ENCODE results near the gene ZNF629.

ZNF629 gene

DNA sequence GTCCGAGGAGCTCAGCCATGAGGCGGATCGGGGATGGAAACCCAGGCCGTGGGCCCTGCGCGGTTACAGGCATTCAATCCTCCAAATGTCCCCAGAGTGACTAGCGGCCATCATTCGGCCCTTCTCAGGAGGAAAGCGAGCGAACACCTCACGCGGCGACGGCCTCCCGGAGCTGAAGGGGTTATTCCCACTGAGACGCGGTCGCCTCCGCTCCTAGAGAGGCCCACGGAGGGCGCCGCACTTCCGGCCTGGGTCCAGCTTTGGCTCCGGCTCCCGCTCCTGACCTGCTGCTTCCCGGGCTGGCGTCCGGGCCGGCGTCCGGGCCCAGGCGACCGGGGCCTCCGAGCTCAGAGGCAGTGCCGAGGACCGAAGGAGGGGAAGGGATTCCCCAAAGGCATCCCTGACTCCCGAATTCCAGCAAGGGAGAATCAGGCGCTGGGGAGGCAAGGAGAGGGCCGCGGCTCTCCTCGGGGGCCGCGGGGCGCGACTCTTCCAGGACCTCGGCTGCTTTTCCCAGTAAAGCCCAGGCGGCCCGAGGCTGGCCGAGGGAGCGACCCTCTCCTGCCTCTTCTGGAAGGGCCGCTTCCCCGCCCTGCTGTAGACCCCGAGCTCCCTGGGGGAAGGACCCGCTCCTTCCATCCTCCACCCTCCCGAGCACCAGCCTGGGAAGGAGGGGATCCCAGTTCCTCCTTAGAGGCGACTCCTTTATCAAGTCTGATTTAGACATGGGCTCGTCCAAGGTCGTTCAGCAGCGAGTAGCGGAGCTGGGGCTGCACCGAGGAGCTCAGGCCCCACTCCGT is 18.6 kb upstream of the ZNF629 start:
- peak overlapping the region; percentile 78 for H3K4me3 Mint-ChIP-seq
- peak; percentile 70 for ATAC-seq (replicated peaks; ENCODE audit: extremely low read depth, poor library complexity, severe bottlenecking)
- H3K27me3 Mint-ChIP-seq: peaks cover 11% of the 10 kb centered on the region
- no peak for DNase-seq (ENCODE audit: low spot score in 2 of 2)
- H3K36me3 Mint-ChIP-seq (ENCODE audit: insufficient read depth): no peaks in the 10 kb centered on the region
- H3K4me1 Mint-ChIP-seq: peaks cover 16% of the 10 kb centered on the region
- H3K27ac Mint-ChIP-seq (ENCODE audit: low read depth): peak overlapping the region; percentile 77
- no peaks in the 10 kb centered on the region for H3K9me3 Mint-ChIP-seq

DNA sequence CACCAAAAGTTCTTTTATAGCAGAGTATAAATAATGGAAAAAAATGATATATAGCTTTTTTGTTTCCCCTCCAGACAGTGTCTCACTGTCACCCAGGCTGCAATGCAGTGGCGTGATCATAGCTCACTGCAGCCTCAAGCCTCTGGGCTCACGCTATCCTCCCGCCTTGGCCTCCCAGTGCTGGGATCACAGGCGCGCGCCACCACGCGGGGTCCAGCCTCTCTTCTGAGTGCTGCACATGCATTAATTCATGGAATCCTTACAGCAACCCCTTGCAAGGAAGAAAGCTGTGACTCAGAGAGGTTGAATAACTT is 18.0 kb upstream of the ZNF629 start:
- Mint-ChIP-seq H3K4me3 (peak overlapping the region; percentile 78), H3K27ac (ENCODE audit: low read depth) (no peak overlapping the region), H3K36me3 (ENCODE audit: insufficient read depth) (no peaks in the 10 kb centered on the region), H3K4me1 (peaks cover 16% of the 10 kb centered on the region), H3K27me3 (peaks cover 11% of the 10 kb centered on the region), H3K9me3 (no peaks in the 10 kb centered on the region)
- ATAC-seq (replicated peaks; ENCODE audit: extremely low read depth, poor library complexity, severe bottlenecking) (no peak), DNase-seq (ENCODE audit: low spot score in 2 of 2) (no peak)

DNA sequence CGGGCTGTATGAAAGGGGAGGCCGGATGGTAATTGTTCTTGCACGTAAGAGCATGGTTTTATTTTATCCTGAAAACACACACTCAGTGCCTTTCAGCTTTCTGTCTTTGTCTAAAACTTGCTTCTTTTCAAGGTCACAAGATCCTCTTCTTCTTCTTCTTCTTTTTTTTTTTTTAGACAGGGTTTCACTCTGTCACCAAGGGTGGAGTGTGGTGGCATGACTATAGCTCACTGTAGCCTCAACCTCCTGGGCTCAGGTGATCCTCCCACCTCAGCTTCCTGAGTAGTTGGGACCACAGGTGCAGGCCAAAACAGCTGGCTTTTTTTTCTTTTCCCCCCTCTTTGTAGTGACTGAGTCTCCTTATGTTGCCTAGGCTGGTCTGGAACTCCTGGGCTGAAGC is 15.9 kb upstream of the ZNF629 start:
- ATAC-seq (replicated peaks; ENCODE audit: extremely low read depth, poor library complexity, severe bottlenecking) (no peak), DNase-seq (ENCODE audit: low spot score in 2 of 2) (no peak)
- Mint-ChIP-seq H3K27ac (ENCODE audit: low read depth) (no peak overlapping the region), H3K9me3 (no peaks in the 10 kb centered on the region), H3K4me1 (peaks cover 16% of the 10 kb centered on the region), H3K27me3 (peaks cover 11% of the 10 kb centered on the region), H3K4me3 (no peak overlapping the region), H3K36me3 (ENCODE audit: insufficient read depth) (no peaks in the 10 kb centered on the region)

DNA sequence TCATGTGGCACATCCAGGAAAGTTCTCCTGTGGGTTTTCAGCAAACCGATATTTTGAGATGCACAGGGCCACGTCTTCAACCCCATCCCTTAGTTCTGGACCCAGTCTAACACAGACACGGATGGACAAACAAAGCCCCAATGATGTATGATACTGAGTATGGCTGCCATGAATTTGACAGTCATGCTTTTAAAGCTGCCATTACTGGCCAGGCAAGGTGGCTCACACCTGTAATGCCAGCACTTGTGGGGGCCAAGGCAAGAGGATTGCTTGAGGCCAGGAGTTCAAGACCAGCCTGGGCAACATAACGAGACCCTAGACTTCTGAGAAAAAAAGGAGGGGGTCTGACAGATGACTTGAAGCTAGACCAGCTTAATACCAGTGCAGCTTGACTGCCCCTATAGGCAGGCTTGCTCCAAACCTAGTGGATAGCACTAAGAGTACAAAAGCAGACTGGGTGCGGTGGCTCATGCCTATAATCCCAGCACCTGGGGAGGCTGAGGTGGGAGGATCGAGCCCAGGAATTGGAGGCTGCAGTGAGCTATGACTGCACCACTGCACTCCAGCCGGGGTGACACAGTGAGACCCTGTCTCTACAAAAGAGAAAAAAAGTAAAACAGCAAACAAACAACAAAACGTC is 10.8 kb upstream of the ZNF629 start:
- ATAC-seq (replicated peaks; ENCODE audit: extremely low read depth, poor library complexity, severe bottlenecking) (no peak), DNase-seq (ENCODE audit: low spot score in 2 of 2) (no peak)
- no peaks in the 10 kb centered on the region for H3K9me3 Mint-ChIP-seq
- H3K36me3 Mint-ChIP-seq (ENCODE audit: insufficient read depth): peaks cover 2% of the 10 kb centered on the region
- H3K27ac Mint-ChIP-seq (ENCODE audit: low read depth): no peak overlapping the region
- no peaks in the 10 kb centered on the region for H3K27me3 Mint-ChIP-seq
- H3K4me3 Mint-ChIP-seq: no peak overlapping the region
- H3K4me1 Mint-ChIP-seq: peaks cover 2% of the 10 kb centered on the region

DNA sequence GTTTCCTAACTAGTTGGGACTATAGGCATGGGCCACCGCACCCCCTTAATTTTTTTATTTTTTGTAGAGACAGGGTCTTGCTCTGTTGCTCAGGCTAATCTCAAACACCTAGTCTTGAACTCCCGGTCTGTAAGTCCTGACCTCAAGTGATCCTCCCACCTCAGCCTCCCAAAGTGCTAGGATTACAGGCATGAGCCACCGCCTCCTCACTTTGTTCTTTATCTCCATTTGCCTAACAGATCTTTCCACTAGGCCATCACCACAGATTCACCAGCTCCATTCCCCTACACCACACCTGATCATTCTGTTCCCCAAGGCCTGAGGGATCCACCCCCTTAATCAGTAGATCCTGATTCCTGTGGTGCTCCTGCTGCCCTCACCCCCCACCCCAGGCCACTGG is 7.6 kb upstream of the ZNF629 start:
- ATAC-seq (replicated peaks; ENCODE audit: extremely low read depth, poor library complexity, severe bottlenecking): no peak
- Mint-ChIP-seq H3K36me3 (ENCODE audit: insufficient read depth) (peaks cover 2% of the 10 kb centered on the region), H3K27me3 (no peaks in the 10 kb centered on the region), H3K4me1 (no peaks in the 10 kb centered on the region), H3K9me3 (no peaks in the 10 kb centered on the region), H3K4me3 (no peak overlapping the region), H3K27ac (ENCODE audit: low read depth) (no peak overlapping the region)
- no peak for DNase-seq (ENCODE audit: low spot score in 2 of 2)

DNA sequence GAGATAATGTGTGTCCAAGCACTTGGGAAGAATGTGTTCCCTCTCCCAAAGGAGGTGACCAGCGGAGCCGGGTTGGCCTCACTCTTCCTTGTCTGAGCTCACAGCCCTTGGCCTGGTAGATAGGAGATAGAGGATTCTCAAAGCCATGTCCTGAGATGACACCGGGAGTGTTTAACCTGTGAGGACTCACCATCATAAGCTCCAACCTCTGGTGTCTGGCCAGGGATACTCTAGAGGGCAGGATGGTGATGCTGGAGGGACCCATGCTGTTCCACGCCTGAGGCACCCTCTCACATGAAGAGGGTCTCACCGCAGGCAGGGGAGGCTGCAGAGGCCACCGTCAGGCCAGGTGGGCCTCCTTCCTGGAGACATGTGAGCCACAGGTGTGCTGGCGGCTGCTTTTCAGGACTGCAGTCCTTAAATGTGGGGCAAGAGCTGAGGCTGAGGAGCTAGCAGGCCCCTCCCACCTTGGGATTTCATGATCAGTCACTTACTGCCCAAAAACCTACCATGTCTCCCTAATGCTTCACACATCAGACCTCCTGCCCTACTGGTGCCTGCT is 6.6 kb upstream of the ZNF629 start:
- Mint-ChIP-seq H3K9me3 (no peaks in the 10 kb centered on the region), H3K27ac (ENCODE audit: low read depth) (no peak overlapping the region), H3K4me3 (no peak overlapping the region), H3K4me1 (no peaks in the 10 kb centered on the region), H3K27me3 (peaks cover 3% of the 10 kb centered on the region), H3K36me3 (ENCODE audit: insufficient read depth) (peaks cover 2% of the 10 kb centered on the region)
- ATAC-seq (replicated peaks; ENCODE audit: extremely low read depth, poor library complexity, severe bottlenecking) (no peak), DNase-seq (ENCODE audit: low spot score in 2 of 2) (no peak)

DNA sequence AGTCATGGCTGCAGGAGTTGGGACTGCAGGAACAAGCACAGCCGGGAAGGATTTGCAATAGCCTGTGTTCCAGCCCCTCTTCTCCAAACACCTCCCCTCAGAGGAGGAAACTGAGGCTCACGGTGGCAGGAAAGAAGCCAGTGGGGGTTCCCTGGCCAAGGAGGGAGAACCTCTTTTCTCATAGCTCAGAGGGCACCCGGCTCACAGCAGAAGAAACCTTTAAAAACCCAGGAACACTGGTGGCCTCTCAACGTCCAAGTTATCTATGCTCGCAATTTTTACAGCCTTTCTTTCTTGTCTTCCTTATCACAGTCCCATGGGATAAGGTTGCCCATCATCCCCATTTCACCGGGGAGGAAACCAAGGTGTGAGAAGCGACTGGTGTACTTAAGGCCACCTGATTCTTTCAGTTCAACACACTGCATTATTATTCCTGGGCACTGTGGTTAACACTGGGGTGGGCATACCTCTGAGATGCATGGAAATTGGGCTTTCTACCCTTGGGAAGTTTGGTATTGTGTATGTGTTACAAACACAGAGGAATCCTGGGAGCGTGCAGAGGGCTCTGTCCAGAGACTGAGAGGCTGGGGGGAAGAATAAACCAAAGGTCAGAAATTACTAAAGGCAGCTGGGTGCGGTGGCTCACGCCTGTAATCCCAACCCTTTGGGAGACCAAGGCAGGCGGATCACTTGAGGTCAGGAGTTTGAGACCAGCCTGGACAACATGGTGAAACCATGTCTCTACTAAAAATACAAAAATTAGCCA is 791 bp upstream of the ZNF629 start:
- H3K4me3 Mint-ChIP-seq: peak overlapping the region; percentile 80
- peaks cover 4% of the 10 kb centered on the region for H3K36me3 Mint-ChIP-seq (ENCODE audit: insufficient read depth)
- no peak overlapping the region for H3K27ac Mint-ChIP-seq (ENCODE audit: low read depth)
- H3K27me3 Mint-ChIP-seq: peaks cover 34% of the 10 kb centered on the region
- H3K4me1 Mint-ChIP-seq: peaks cover 11% of the 10 kb centered on the region
- no peak for DNase-seq (ENCODE audit: low spot score in 2 of 2)
- H3K9me3 Mint-ChIP-seq: no peaks in the 10 kb centered on the region
- ATAC-seq (replicated peaks; ENCODE audit: extremely low read depth, poor library complexity, severe bottlenecking): no peak

DNA sequence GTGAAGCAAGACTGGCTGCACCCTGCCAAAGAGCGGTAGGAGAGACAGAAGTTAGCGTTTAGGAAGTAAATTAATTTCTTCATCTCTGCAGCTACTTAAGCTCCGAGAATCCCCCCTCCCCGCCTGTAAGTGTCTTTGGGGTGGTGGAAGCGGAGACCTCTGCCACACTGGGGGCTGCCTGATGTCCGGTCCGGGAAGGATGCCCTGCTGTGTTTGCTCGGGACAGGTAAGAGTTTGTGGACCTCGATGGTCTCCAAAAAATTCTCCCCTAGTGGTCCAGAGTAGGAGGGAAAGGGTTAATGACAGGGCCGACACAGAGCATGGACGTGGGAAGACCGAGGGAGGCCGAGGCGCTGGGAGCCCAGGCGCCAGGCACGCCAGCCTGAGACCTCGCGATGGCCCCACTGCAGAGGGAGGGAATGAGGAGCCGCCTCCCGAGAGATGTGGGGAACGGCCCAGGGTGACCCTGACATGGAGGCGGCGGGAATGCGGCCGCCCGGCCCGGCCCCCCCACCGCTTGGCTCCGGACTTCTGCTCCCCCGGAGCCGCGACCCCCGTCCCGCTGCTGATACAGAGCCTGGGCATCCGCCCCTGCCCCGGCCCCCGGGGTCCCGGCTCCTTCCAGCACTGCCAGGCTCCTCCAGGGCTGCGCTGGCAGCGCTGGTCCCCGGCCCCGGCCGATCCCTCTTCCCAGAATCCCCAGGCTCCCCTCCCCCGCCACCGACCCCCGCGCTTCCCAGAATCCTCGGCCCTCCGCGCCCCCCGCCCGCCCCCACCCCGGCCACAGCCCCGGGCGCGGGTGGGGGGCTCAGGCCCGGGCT is 680 bp downstream of the ZNF629 start:
- peak overlapping the region; percentile 80 for H3K4me3 Mint-ChIP-seq
- DNase-seq (ENCODE audit: low spot score in 2 of 2) (no peak), ATAC-seq (replicated peaks; ENCODE audit: extremely low read depth, poor library complexity, severe bottlenecking) (peak; percentile 40)
- H3K36me3 Mint-ChIP-seq (ENCODE audit: insufficient read depth): peaks cover 4% of the 10 kb centered on the region
- H3K4me1 Mint-ChIP-seq: peaks cover 11% of the 10 kb centered on the region
- H3K9me3 Mint-ChIP-seq: no peaks in the 10 kb centered on the region
- peaks cover 34% of the 10 kb centered on the region for H3K27me3 Mint-ChIP-seq
- H3K27ac Mint-ChIP-seq (ENCODE audit: low read depth): no peak overlapping the region

DNA sequence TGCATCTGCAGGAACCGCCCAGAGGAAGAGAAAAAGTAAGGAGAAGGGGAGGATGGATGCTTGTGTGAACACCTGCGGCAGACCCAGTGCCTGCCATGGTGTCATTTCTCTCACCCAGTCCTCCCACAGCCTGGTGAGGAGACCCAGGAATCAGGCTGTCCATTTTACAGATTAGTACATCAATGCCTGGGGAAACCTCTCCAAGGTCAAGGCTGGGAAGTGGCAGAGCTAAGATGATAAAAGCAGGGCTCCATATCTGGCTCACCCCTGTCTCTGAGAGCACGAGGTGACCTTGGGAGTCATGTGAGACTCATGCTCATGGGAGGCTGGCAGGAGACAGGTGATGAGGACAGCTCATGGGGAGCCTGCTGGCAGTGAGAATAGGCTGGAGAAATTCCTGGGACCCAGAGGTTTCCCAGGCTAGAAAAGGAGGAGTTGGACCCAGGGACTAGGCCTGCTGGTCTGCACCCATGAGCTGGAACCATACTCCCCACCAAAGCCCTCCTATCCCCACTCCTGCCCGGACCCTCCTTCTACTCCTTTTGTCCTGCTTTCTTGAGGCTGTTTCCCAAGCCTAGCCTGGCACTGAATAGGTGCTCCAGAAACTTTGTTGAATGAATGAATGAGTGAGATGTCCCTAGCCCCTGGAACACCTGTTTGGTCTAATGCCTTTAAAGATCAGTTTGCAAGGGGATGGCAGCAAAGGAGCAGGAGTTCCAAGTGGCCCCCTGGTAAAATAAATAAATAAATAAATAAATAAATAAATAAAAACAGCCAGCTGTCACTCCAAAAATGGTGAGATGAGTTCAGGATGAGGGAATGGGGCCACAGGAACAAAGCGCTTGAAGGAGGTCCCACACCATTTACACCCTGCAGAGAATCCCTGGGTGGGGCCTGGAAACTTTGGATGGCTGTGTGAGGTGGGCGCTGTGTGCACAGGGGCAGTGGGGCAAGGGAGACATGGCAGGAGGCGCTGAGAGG is 1.6 kb downstream of the ZNF629 start:
- DNase-seq (ENCODE audit: low spot score in 2 of 2) (no peak), ATAC-seq (replicated peaks; ENCODE audit: extremely low read depth, poor library complexity, severe bottlenecking) (no peak)
- Mint-ChIP-seq H3K27ac (ENCODE audit: low read depth) (no peak overlapping the region), H3K9me3 (no peaks in the 10 kb centered on the region), H3K27me3 (peaks cover 34% of the 10 kb centered on the region), H3K4me1 (peaks cover 11% of the 10 kb centered on the region), H3K36me3 (ENCODE audit: insufficient read depth) (peaks cover 4% of the 10 kb centered on the region), H3K4me3 (peak overlapping the region; percentile 80)

DNA sequence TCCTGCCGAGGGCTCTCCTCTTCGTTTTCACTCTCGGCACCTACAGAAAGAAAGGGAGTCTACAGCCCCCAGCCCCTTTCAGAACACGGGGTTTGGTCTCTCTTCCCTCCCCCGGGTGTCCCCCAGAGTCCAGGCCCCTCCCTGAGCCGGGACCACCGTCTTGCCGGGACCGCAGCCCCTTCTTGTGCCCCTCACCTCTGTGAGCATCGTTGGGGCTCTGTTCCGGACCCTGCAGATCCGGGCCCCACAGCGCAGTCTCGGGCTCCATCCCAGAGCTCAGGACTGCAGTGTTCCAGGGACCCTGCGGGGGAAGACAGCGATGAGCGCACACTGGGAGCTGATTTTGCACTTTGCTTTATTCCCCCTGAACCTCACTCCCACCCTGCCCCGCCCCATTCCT is 2.8 kb downstream of the ZNF629 start:
- no peak overlapping the region for H3K4me3 Mint-ChIP-seq
- DNase-seq (ENCODE audit: low spot score in 2 of 2) (no peak), ATAC-seq (replicated peaks; ENCODE audit: extremely low read depth, poor library complexity, severe bottlenecking) (no peak)
- peaks cover 34% of the 10 kb centered on the region for H3K27me3 Mint-ChIP-seq
- peaks cover 11% of the 10 kb centered on the region for H3K4me1 Mint-ChIP-seq
- H3K36me3 Mint-ChIP-seq (ENCODE audit: insufficient read depth): peaks cover 4% of the 10 kb centered on the region
- no peaks in the 10 kb centered on the region for H3K9me3 Mint-ChIP-seq
- no peak overlapping the region for H3K27ac Mint-ChIP-seq (ENCODE audit: low read depth)

DNA sequence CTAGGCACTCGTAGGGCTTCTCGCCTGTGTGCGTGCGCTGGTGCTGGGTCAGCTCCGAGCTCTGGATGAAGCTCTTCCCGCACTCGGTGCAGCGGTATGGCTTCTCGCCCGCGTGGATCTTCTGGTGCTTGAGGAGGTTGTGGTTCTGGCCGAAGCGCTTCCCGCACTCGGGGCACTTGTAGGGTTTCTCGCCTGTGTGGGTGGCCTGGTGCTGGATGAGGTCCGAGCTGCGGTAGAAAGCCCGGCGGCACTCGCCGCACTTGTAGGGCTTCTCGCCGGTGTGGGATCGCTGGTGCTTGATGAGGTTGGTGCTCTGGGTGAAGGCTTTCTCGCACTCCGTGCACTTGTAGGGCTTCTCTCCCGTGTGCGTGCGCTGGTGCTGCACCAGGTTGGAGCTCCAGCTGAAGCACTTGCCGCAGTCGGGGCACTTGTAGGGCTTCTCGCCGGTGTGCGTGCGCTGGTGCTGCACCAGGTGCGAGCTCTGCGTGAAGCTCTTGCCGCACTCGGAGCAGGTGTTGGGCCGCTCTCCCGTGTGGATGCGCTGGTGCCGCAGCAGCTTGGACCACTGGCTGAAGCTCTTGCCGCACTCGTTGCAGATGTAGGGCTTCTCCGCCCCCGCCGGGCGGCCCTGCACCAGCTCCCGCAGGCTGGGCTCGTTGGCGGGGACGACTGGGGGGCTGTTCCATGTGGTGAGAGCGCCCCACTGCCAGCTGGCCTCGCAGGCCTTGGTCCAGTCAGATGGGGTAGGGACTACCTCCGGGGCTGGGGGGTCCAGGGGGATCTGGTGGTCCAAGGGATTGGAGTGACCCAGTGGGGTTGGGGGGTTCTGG is 3.5 kb downstream of the ZNF629 start:
- Mint-ChIP-seq H3K36me3 (ENCODE audit: insufficient read depth) (peaks cover 4% of the 10 kb centered on the region), H3K4me1 (peaks cover 11% of the 10 kb centered on the region), H3K27ac (ENCODE audit: low read depth) (no peak overlapping the region), H3K27me3 (peaks cover 31% of the 10 kb centered on the region), H3K4me3 (no peak overlapping the region), H3K9me3 (no peaks in the 10 kb centered on the region)
- DNase-seq (ENCODE audit: low spot score in 2 of 2): no peak
- no peak for ATAC-seq (replicated peaks; ENCODE audit: extremely low read depth, poor library complexity, severe bottlenecking)
